Parathyroid adenoma (tissue), 2 donors: ENCODE results near the gene ZNF672.
"Not testable (repeated sequence)": the region's sequence is repeated elsewhere in the genome, so short reads cannot be mapped to it uniquely, and the experiment has no call there.

Source experiments
- H2AFZ ChIP-seq: fragments of 300-600 bp; sonication (generic); one replicate; pipeline ENCODE4 v1.7.0; 2017; ENCODE audit warnings: antibody characterized with exemption, mild to moderate bottlenecking
- H3K27ac ChIP-seq: fragments of 300-600 bp; sonication (generic); one replicate; pipeline ENCODE4 v1.7.0; 2017
- H3K27me3 ChIP-seq: fragments of 300-600 bp; sonication (generic); one replicate; pipeline ENCODE4 v1.7.0; 2017; ENCODE audit warnings: low read length; ENCODE audit not compliant: control insufficient read depth, insufficient read depth
- H3K36me3 ChIP-seq: fragments of 300-600 bp; sonication (generic); one replicate; pipeline ENCODE4 v1.7.0; 2017; ENCODE audit warnings: low read length; ENCODE audit not compliant: control insufficient read depth, insufficient read depth
- H3K4me1 ChIP-seq: fragments of 300-600 bp; sonication (generic); one replicate; pipeline ENCODE4 v1.7.0; 2017; ENCODE audit warnings: control low read depth
- H3K4me2 ChIP-seq: fragments of 300-600 bp; sonication (generic); one replicate; pipeline ENCODE4 v1.7.0; 2017; ENCODE audit warnings: low read length
- H3K4me3 ChIP-seq: fragments of 300-600 bp; sonication (generic); one replicate; pipeline ENCODE4 v1.7.0; 2017; ENCODE audit warnings: low read depth, low read length
- H3K79me2 ChIP-seq: fragments of 300-600 bp; sonication (generic); one replicate; pipeline ENCODE4 v1.7.0; 2017; ENCODE audit warnings: control low read depth
- H3K9ac ChIP-seq: fragments of 300-600 bp; sonication (generic); one replicate; pipeline ENCODE4 v1.7.0; 2017; ENCODE audit warnings: mild to moderate bottlenecking
- H3K9me3 ChIP-seq: fragments of 300-600 bp; sonication (generic); one replicate; pipeline ENCODE4 v1.7.0; 2017; ENCODE audit warnings: low read length; ENCODE audit not compliant: control insufficient read depth
- TF ChIP-seq, protein P1 (sequence below): fragments of 300-600 bp; sonication (generic); IDR thresholded peaks from one replicate; pipeline ENCODE4 v1.7.0; 2017; ENCODE audit warnings: antibody characterized with exemption, mild to moderate bottlenecking
- donor health status: primary hyperparathyroidism.

Gene ZNF672

DNA sequence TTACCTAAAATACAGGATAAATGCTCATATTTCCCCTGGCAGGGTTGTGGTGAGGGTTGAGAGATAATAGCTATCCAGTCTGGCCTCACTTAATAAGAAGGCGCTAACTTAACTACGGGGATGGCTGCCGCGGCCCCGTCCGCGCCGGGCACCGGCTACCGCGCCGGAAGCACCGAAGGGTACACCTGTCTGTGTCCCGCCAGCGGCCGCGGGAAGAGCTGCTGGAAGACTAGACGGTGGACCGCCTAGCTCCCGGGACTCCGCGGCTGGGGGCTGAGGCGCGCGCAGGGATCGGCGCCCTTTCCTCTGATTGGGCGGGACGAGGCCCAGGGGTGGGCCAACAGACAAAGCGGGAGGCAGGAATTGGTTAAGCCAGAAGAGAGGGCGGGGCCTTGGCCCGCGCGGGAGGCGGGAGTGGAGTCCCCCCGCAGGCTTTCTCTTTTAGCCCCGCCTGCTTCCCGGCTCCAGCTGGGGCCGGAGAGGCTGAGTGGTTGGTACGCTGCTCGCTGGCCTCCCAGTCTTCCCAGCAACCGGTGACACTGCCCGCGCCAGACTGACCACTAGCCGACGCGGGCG is at the start of gene ZNF672:
Gene ZNF672 (plus strand): TSS at position 444 of the 576 bp plus-strand sequence. CDS start 9,051 bp downstream, outside the sequence.
- TF ChIP-seq, protein P1, sequence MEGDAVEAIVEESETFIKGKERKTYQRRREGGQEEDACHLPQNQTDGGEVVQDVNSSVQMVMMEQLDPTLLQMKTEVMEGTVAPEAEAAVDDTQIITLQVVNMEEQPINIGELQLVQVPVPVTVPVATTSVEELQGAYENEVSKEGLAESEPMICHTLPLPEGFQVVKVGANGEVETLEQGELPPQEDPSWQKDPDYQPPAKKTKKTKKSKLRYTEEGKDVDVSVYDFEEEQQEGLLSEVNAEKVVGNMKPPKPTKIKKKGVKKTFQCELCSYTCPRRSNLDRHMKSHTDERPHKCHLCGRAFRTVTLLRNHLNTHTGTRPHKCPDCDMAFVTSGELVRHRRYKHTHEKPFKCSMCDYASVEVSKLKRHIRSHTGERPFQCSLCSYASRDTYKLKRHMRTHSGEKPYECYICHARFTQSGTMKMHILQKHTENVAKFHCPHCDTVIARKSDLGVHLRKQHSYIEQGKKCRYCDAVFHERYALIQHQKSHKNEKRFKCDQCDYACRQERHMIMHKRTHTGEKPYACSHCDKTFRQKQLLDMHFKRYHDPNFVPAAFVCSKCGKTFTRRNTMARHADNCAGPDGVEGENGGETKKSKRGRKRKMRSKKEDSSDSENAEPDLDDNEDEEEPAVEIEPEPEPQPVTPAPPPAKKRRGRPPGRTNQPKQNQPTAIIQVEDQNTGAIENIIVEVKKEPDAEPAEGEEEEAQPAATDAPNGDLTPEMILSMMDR = no peak
- Histone ChIP-seq H2AFZ (peak within 1 kb of the TSS; percentile 88), H3K27me3 (no peaks in the 10 kb centered on the region), H3K79me2 (peaks cover 9% of the 10 kb centered on the region), H3K4me3 (peak within 1 kb of the TSS; percentile 87), H3K9ac (peak within 1 kb of the TSS; percentile 93), H3K36me3 (no peaks in the 10 kb centered on the region), H3K9me3 (no peaks in the 10 kb centered on the region), H3K27ac (peak within 1 kb of the TSS; percentile 98), H3K4me2 (peak within 1 kb of the TSS; percentile 79), H3K4me1 (no peaks in the 10 kb centered on the region)

DNA sequence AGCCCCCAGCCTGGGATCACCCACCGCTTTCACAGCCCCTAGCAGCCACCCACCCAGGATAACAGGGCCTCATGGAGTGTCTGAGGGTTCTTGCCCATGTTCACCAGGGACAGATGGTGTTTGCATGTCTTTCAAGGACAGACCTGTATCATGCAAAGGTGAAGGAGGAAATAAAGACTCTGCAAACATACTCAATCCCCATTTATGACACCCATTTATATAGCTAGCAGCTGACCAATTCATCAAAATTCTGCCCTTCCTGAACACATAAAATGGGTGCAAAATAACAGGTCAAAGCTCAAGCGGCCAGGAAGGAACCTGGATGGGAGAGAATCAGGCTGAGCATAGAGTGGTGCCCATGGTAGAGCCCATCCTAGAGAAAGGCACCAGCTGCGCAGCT is 49.7 kb upstream of the ZNF672 start:
- no peaks in the 10 kb centered on the region for H3K4me1 ChIP-seq
- no peaks in the 10 kb centered on the region for H3K36me3 ChIP-seq
- H3K27me3 ChIP-seq = no peaks in the 10 kb centered on the region
- H3K27ac ChIP-seq = no peak overlapping the region
- H3K9me3 ChIP-seq = no peaks in the 10 kb centered on the region
- TF ChIP-seq, protein P1 = no peak
- no peak overlapping the region for H3K4me3 ChIP-seq
- no peak overlapping the region for H3K4me2 ChIP-seq
- no peak overlapping the region for H3K9ac ChIP-seq
- no peak overlapping the region for H2AFZ ChIP-seq
- H3K79me2 ChIP-seq = no peaks in the 10 kb centered on the region

DNA sequence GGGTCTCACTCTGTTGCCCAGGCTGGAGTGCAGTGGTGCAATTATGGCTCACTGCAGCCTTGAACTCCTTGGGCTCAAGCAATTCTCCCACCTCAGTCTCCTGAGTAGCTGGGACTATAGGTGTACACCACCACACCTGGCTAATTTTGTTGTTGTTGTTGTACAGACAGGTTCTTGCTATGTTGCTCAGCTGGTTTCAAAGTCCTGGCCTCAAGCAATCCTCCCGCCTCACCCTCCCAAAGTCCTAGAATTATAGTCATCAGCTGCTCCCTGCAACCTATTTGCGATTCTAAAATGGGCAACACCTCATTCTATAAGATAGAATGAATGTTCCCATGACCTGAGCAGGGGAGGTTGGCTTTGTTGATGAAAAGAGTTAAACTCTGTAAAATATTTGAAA is 48.7 kb upstream of the ZNF672 start:
- H3K9me3 ChIP-seq = not testable (repeated sequence)

DNA sequence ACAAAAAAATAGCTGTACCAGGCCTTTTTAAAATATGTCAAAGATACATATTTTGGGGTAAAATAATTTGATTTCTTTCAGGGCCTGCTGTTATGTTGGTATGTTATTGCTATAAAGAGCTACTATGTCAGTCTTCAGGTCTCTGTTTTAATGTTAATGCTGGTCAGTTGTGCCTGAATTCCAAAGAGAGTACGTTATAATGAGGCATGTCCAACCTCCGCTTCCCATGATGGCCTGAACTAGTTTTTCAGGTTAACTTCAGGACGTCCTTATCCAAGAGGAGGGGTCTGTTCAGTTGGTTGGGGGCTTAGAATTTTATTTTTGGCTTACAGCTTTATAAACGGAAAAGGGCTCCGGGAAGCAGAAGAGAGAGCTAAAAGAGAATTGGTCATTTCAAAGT is 47.6 kb upstream of the ZNF672 start:
- no peaks in the 10 kb centered on the region for H3K36me3 ChIP-seq
- TF ChIP-seq, protein P1 = no peak
- H3K79me2 ChIP-seq = no peaks in the 10 kb centered on the region
- no peak overlapping the region for H3K27ac ChIP-seq
- no peaks in the 10 kb centered on the region for H3K27me3 ChIP-seq
- no peak overlapping the region for H3K4me2 ChIP-seq
- H2AFZ ChIP-seq = no peak overlapping the region
- no peak overlapping the region for H3K9ac ChIP-seq
- no peak overlapping the region for H3K4me3 ChIP-seq
- H3K9me3 ChIP-seq = no peaks in the 10 kb centered on the region
- H3K4me1 ChIP-seq = no peaks in the 10 kb centered on the region

More for the DNA sequence above, 48.7 kb upstream of the ZNF672 start:
- not testable (repeated sequence) for H3K4me1 ChIP-seq, H2AFZ ChIP-seq, H3K27me3 ChIP-seq, H3K79me2 ChIP-seq, H3K27ac ChIP-seq, H3K36me3 ChIP-seq, H3K9ac ChIP-seq, H3K4me2 ChIP-seq, H3K4me3 ChIP-seq

DNA sequence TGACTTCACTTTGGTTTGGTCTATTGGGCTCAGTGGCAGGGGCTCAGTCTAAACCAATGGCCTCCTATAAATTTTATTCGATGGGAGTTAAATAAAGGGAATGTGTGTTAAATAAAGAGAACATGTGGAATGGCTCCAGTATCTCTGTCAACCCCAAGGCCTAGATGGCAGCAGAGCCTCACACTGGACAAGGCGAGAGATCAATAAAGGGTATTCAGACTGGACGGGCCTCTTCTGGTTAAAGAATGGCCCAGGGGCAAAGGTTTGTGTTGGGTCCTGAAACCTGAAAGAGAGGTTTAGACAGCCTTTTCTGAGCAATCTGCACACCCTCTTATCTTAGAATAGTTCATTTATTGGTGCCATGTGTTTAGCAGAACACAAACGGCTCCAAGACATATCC is 47.0 kb upstream of the ZNF672 start:
- Histone ChIP-seq H2AFZ (no peak overlapping the region), H3K36me3 (no peaks in the 10 kb centered on the region), H3K9ac (no peak overlapping the region), H3K79me2 (no peaks in the 10 kb centered on the region), H3K4me2 (no peak overlapping the region), H3K27ac (no peak overlapping the region), H3K4me3 (no peak overlapping the region), H3K9me3 (no peaks in the 10 kb centered on the region), H3K27me3 (no peaks in the 10 kb centered on the region), H3K4me1 (no peaks in the 10 kb centered on the region)
- TF ChIP-seq, protein P1 = no peak
